Right cardiac atrium (tissue), 5 donors: Measurements from ENCODE around the gene NSD2. TPM values are rescaled to one million over a fixed set of nuclear protein-coding genes. Genes with fewer than 3 reads are reported as not detected.
"Not testable (repeated sequence)": the region's sequence is repeated elsewhere in the genome, so short reads cannot be mapped to it uniquely, and the experiment has no call there.

ENCODE experiments used
- ATAC-seq, 2 donors: fragments of 200-7000 bp; cut with Tn5 transposase; one replicate each; pipeline versions ENCODE4 v1.8.0 to v1.9.1; 2020; ENCODE audit warnings: moderate library complexity in 2 of 2, mild to moderate bottlenecking in 1 of 2
- DNase-seq, 3 donors: peaks; one replicate each; pipeline ENCODE4 v3.0.0-alpha.2; 2020
- H3K27ac ChIP-seq: one replicate; pipeline ENCODE4 v1.5.1; 2013; ENCODE audit warnings: mild to moderate bottlenecking, low read length, control low read depth, moderate library complexity
- H3K27me3 ChIP-seq: one replicate; pipeline ENCODE4 v1.6.1; 2013; ENCODE audit not compliant: control insufficient read depth, insufficient read depth
- H3K4me1 ChIP-seq: one replicate; pipeline ENCODE4 v1.6.1; 2013; ENCODE audit warnings: low read length; ENCODE audit not compliant: control insufficient read depth, insufficient read depth
- H3K4me3 ChIP-seq: one replicate; pipeline ENCODE4 v1.5.1; 2013; ENCODE audit warnings: low read length, control low read depth
- H3K9me3 ChIP-seq: one replicate; pipeline ENCODE4 v1.6.1; 2013; ENCODE audit warnings: low read length; ENCODE audit not compliant: control insufficient read depth
- WGBS: extraction: QIAGEN DNeasy Blood & Tissue Kit; methylation state at CpG from one replicate; pipeline ENCODE4 v1.1.7; 2013; 5-methylcytosine and 5-hydroxymethylcytosine counted together
- intact Hi-C, 4 donors: fragments of 100-400 bp; cut with DNase I; formaldehyde crosslinking; loops; one replicate each; pipeline versions ENCODE4 v1.11.0 to v1.14.0; 2022 to 2023
- polyA plus RNA-seq: library from polyadenylated mRNA; stranded (reverse); fragments of 200-250 nt; gene quantifications from one replicate; pipeline ENCODE4 v1.2.3, GENCODE V29; 2013
- total RNA-seq, 4 donors: library from RNA; stranded (reverse); fragmentation: NEBNext Ultra II Directional; extraction: Animal tissue kit (Norgen Biotek cat#: 25700); gene quantifications; one replicate each; pipeline ENCODE4 v1.2.1, GENCODE V29; 2021
- donor health status: healthy with polysubstance abuse.
- donor health status: DM: no; HTN: yes; CAD: no.
- donor health status: DM: no; HTN: no; CAD: no.
- donor health status: DM: no; HTN: yes; CAD: no; lungs with severe emphysema.
- donor health status: DM: yes; HTN: yes; CAD: no.

Gene NSD2
- total and polyA plus RNA-seq, 5 donors = 10.8 to 52.0 (median 44.6) TPM

DNA sequence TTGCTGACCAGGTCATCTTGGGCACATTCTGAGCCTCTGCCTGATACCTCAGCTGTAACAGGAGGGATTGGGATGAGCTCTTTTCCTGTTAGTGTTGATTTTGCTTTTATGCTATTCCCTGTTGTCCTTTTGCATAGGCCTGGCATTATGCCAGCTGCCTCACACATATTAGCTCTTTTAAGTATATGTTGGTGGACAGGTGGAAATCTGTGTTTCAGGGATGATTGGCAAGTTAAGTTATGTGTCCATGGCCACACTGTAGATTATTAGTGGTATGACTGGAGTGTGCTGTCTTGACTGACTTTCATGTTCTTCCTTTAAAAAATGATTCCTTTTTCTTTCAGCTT is 28.9 kb downstream of the NSD2 start:
- H3K4me3 ChIP-seq = no peak overlapping the region
- H3K27me3 ChIP-seq = no peaks in the 10 kb centered on the region
- no peak overlapping the region for H3K27ac ChIP-seq
- no peaks in the 10 kb centered on the region for H3K4me1 ChIP-seq
- DNase-seq (no peak), ATAC-seq (no peak)
- intact Hi-C loops = loop anchor here in 1 of 4 donors (10.0 kb wide), 1 partner anchor 85 kb away; no protein-coding TSS in a partner anchor
- no peaks in the 10 kb centered on the region for H3K9me3 ChIP-seq

DNA sequence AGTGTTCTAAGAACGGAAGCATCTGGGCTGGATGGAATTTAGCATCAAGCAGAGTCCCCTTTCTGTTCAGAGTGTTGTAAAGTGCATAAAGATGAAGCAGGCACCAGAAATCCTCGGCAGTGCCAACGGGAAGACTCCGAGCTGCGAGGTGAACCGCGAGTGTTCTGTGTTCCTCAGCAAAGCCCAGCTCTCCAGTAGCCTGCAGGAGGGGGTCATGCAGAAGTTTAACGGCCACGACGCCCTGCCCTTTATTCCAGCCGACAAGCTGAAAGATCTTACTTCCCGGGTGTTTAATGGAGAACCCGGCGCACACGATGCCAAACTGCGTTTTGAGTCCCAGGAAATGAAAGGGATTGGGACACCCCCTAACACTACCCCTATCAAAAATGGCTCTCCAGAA is 29.4 kb downstream of the NSD2 start:
- ATAC-seq = no peak
- WGBS = 83% methylated on average over 16 of the region's 16 CpGs
- no peaks in the 10 kb centered on the region for H3K27me3 ChIP-seq
- no peaks in the 10 kb centered on the region for H3K9me3 ChIP-seq
- H3K4me1 ChIP-seq = no peaks in the 10 kb centered on the region
- intact Hi-C loops = loop anchor here in 1 of 4 donors (10.0 kb wide), 1 partner anchor 86 kb away; no protein-coding TSS in a partner anchor
- H3K4me3 ChIP-seq = no peak overlapping the region
- H3K27ac ChIP-seq = no peak overlapping the region
- no peak for DNase-seq

DNA sequence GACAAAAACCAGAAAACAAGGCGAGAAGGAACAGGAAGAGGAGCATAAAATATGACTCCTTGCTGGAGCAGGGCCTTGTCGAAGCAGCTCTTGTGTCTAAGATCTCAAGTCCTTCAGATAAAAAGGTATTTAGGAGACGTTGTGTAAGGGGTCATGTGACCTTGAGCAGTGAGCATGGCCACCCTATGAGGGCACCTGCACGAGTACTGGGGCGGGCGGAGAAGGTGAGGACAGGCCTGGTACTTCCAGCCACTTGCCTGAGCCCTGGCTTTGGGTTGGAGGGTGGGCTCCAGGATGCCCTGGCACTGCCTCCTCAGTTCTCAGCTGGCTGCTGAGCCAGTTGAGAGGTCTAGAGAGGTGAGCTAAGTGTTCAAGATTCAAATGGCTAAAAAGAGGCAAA is 29.9 kb downstream of the NSD2 start:
- DNase-seq = no peak
- intact Hi-C loops = loop anchor here in 1 of 4 donors (10.0 kb wide), 1 partner anchor 86 kb away; no protein-coding TSS in a partner anchor
- no peaks in the 10 kb centered on the region for H3K27me3 ChIP-seq

DNA sequence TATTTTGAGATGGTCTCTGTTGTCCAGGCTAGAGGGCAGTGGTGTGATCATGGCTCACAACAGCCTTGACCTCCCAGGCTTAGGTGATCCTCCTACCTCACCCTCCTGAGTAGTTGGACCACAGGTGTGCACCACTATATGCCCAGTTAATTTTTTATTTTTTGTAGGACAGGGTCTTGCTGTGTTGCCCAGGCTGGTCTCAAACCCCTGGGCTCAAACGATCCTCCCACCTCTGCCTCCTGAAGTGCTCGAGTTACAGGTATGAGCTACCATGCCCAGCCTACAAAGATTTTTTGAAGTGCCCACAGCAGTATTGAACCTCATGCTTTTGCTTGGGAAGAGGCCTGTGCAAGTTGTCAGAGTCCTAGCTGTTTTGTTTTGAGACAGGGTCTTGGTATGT is 31.1 kb downstream of the NSD2 start:
- H3K27ac ChIP-seq = no peak overlapping the region
- WGBS = 85% methylated on average over 2 of the region's 2 CpGs
- no peaks in the 10 kb centered on the region for H3K4me1 ChIP-seq
- intact Hi-C loops = loop anchor here in 1 of 4 donors (10.0 kb wide), 1 partner anchor 87 kb away; no protein-coding TSS in a partner anchor
- ATAC-seq = no peak
- no peak overlapping the region for H3K4me3 ChIP-seq
- no peak for DNase-seq
- H3K9me3 ChIP-seq = no peaks in the 10 kb centered on the region
- no peaks in the 10 kb centered on the region for H3K27me3 ChIP-seq

More for the DNA sequence above, 29.9 kb downstream of the NSD2 start:
- ATAC-seq = no peak
- Histone ChIP-seq H3K27ac (no peak overlapping the region), H3K4me3 (no peak overlapping the region), H3K9me3 (no peaks in the 10 kb centered on the region), H3K4me1 (no peaks in the 10 kb centered on the region)
- 77% methylated on average over 6 of the region's 6 CpGs for WGBS

DNA sequence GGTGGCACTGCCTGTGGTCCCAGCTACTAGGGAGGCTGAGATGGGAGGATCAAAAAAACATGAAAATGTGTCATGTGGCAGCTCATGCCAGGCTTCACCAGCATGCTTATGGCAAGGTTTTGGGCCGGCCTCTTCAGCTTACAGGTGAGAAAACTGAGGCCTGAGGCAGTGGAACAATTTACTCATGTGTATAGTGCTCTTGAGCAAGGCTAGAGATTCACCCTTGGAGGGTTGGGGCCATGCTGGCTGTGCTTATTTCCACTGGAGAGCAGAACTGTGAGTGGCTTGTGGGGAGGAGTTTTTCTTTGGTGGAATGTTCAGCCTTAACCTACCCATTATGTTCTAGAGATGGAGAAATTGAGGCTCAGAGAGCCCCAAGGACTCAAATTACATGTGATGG is 31.8 kb downstream of the NSD2 start:
- intact Hi-C loops = loop anchor here in 1 of 4 donors (10.0 kb wide), 1 partner anchor 88 kb away; no protein-coding TSS in a partner anchor
- Histone ChIP-seq H3K27me3 (no peaks in the 10 kb centered on the region), H3K4me3 (no peak overlapping the region), H3K4me1 (no peaks in the 10 kb centered on the region), H3K9me3 (no peaks in the 10 kb centered on the region), H3K27ac (no peak overlapping the region)
- ATAC-seq (no peak), DNase-seq (no peak)
- WGBS = 93% methylated on average over 1 of the region's 1 CpG

DNA sequence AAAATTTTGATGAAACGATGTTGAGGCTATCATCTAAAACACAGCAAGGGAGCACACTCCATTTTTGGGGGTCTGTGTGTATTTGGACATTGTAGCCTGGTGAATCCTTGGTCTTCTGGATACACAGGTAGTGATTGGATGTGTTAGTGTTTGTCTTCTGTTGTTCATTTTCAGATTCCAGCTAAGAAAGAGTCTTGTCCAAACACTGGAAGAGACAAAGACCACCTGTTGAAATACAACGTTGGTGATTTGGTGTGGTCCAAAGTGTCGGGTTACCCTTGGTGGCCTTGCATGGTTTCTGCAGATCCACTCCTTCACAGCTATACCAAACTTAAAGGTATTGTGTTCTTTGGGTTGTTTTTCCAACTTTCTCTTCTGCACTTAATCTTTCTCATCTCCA is 32.8 kb downstream of the NSD2 start:
- Histone ChIP-seq H3K9me3 (no peaks in the 10 kb centered on the region), H3K27me3 (no peaks in the 10 kb centered on the region), H3K4me1 (no peaks in the 10 kb centered on the region), H3K4me3 (no peak overlapping the region), H3K27ac (no peak overlapping the region)
- DNase-seq (no peak), ATAC-seq (no peak)
- WGBS = 81% methylated on average over 3 of the region's 3 CpGs
- intact Hi-C loops = loop anchor here in 1 of 4 donors (10.0 kb wide), 1 partner anchor 89 kb away; no protein-coding TSS in a partner anchor

DNA sequence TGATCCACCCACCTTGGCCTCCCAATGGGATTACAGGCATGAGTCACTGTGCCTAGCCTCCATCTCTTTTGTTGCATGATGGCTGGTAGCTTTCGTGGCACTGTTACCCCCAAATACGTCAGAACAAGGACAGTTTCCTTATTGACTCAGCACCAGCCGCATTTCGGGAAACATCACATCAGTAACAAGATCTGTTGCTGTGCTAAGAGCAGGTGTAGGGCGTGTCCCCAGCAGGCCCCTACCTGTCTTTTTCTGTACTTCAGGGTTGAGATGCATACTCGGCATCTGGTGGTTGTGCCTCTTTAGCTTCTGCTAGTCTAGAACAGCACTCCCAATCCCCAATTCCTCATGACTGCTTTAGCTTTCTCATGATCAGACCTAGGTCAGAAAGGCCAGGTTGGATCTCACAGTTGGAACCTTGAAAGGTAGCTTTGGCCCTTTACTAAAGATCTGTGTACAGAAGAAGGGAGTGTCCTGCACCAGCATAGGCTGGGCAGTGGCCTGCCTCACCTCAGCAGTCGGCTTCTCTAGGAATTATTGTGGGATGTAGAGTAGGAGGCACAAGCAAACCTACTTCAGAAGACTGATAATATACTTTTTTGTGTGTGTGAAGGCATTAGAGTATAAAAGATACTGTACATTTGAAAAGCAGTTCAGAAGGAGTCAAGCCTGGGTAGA is 36.8 kb downstream of the NSD2 start:
- 91% methylated on average over 7 of the region's 7 CpGs for WGBS
- H3K27ac ChIP-seq = no peak overlapping the region
- no peaks in the 10 kb centered on the region for H3K27me3 ChIP-seq
- H3K4me3 ChIP-seq = no peak overlapping the region
- no peaks in the 10 kb centered on the region for H3K4me1 ChIP-seq
- DNase-seq = no peak
- ATAC-seq = peak in 1 of 2 donors; percentile 38
- intact Hi-C loops = loop anchor here in 1 of 4 donors (10.0 kb wide), 1 partner anchor 93 kb away; no protein-coding TSS in a partner anchor
- no peaks in the 10 kb centered on the region for H3K9me3 ChIP-seq

DNA sequence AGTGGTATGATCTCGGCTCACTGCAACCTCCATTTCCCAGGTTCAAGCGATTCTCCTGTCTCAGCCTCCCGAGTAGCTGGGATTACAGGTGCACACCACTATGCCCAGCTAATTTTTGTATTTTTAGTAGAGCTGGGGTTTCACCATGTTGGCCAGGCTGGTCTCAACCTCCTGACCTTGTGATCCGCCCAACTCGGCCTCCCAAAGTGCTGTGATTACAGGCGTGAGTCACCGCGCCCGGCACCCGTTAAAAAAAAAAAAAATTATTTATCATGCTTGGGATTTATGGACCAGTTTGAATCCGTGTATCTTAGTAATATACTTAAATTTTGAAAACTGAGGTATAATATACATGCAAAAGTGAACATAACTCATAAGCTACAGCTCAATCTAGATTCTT is 38.5 kb downstream of the NSD2 start:
- not testable (repeated sequence) for H3K4me3 ChIP-seq, H3K9me3 ChIP-seq, ATAC-seq, H3K4me1 ChIP-seq, H3K27me3 ChIP-seq, H3K27ac ChIP-seq, DNase-seq
- intact Hi-C loops = loop anchor here in 1 of 4 donors (10.0 kb wide), 1 partner anchor 95 kb away; no protein-coding TSS in a partner anchor
- 94% methylated on average over 11 of the region's 11 CpGs for WGBS

DNA sequence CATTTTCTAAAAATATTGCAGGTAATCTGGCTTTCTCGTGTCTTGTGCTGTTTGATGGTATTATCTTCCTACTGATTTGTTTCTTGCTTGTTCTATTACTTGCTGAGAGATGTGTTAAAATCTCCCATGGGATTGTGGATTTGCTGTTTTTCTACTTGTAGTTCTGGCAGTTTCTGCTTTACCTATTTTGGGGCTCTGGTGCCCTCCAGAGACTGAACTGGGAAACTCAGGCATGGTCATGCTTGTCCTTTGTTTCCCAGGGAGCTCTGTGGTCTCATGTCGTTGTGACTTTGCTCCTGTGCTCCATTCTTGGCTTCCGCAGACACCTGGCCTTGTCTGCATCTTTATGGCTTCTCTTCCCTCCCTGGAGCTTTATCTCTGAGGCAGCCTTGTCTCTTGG is 39.5 kb downstream of the NSD2 start:
- intact Hi-C loops = no loop called here
- no peak for ATAC-seq
- H3K27ac ChIP-seq = no peak overlapping the region
- H3K9me3 ChIP-seq = no peaks in the 10 kb centered on the region
- H3K4me3 ChIP-seq = no peak overlapping the region
- DNase-seq = peak in 1 of 3 donors; percentile 52
- no peaks in the 10 kb centered on the region for H3K4me1 ChIP-seq
- 38% methylated on average over 3 of the region's 3 CpGs for WGBS
- H3K27me3 ChIP-seq = no peaks in the 10 kb centered on the region

DNA sequence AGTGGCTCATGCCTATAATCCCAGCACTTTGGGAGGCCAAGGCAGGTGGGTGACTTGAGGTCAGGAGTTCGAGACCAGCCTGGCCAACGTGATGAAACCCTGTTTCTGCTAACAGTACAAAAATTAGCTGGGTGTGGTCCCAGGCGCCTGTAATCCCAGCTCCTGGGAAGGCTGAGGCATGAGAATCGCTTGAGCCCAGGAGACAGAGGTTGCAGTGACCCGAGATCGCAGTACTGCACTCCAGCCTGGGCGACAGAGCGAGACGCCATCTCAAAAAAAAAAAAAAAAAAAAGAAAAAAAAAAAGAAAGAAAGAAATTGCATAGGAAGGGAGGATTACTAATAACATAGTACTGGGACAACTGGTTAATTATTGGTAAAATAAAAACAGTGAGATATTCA is 40.1 kb downstream of the NSD2 start:
- H3K4me1 ChIP-seq, H3K27ac ChIP-seq, H3K9me3 ChIP-seq, intact Hi-C loops, DNase-seq, H3K27me3 ChIP-seq, ATAC-seq, H3K4me3 ChIP-seq: not testable (repeated sequence)
- WGBS = 89% methylated on average over 9 of the region's 9 CpGs

DNA sequence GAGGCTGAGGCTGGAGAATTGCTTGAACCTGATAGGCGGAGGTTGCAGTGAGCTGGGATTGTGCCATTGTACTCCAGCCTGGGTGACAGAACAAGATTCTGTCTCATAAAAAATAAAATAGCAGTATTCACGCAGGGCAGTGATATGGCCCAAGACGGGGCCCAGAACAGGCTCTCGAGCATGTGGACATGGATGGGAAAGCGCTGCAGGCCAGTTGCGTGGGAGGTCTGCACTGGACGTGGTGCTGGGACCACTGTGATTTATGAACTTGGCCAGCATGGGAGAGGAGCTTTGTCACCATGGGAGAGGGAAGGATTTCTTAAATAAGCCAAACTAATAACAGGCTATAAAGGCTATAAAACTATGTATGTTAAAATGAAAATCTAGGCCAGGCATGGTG is 51.6 kb downstream of the NSD2 start:
- Histone ChIP-seq H3K9me3 (no peaks in the 10 kb centered on the region), H3K27me3 (no peaks in the 10 kb centered on the region), H3K4me1 (no peaks in the 10 kb centered on the region), H3K4me3 (no peak overlapping the region), H3K27ac (no peak overlapping the region)
- DNase-seq = no peak
- ATAC-seq = no peak
- 93% methylated on average over 7 of the region's 7 CpGs for WGBS
- intact Hi-C loops = no loop called here
